Measurements from ENCODE around the gene CNOT10. TPM values are rescaled to one million over a fixed set of nuclear protein-coding genes. Genes with fewer than 3 reads are reported as not detected.

Gene CNOT10
- total RNA-seq, 2 donors from 2014 or later = 23.8 to 34.1 TPM

DNA sequence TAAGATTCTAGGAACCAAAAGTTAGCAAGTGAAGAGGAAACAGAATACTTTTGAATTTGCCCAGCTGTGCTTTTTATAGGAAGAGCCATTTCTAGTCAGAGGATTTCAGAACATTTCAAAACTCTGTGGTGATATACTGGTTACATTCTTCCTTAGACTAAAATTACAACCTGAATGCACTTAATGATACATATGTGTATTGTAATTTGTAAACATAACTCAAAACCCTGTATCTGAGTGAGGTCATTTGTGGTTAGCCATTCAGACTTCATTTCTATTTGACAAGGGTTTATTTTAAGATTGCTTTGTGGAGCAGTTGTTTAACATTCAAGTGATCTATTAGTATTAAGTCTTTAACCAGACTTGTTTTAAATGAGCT, 73.4 kb downstream of the CNOT10 start:
- intact Hi-C loops (cut with DNase I) = no loop called here
- H3K36me3 ChIP-seq = no peaks in the 10 kb centered on the region
- H3K27me3 ChIP-seq = no peaks in the 10 kb centered on the region
- no peaks in the 10 kb centered on the region for H3K9me3 ChIP-seq
- H3K4me3 ChIP-seq = no peak overlapping the region
- no peaks in the 10 kb centered on the region for H3K4me1 ChIP-seq
- H3K27ac ChIP-seq = no peak overlapping the region
- no peak overlapping the region for H3K9ac ChIP-seq (ENCODE audit: low read depth in 2 of 2, low read length in 2 of 2)
- DNase-seq = no peak
- TF ChIP-seq, protein P1, sequence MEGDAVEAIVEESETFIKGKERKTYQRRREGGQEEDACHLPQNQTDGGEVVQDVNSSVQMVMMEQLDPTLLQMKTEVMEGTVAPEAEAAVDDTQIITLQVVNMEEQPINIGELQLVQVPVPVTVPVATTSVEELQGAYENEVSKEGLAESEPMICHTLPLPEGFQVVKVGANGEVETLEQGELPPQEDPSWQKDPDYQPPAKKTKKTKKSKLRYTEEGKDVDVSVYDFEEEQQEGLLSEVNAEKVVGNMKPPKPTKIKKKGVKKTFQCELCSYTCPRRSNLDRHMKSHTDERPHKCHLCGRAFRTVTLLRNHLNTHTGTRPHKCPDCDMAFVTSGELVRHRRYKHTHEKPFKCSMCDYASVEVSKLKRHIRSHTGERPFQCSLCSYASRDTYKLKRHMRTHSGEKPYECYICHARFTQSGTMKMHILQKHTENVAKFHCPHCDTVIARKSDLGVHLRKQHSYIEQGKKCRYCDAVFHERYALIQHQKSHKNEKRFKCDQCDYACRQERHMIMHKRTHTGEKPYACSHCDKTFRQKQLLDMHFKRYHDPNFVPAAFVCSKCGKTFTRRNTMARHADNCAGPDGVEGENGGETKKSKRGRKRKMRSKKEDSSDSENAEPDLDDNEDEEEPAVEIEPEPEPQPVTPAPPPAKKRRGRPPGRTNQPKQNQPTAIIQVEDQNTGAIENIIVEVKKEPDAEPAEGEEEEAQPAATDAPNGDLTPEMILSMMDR (IDR thresholded peaks at IDR 0.05) = no peak

DNA sequence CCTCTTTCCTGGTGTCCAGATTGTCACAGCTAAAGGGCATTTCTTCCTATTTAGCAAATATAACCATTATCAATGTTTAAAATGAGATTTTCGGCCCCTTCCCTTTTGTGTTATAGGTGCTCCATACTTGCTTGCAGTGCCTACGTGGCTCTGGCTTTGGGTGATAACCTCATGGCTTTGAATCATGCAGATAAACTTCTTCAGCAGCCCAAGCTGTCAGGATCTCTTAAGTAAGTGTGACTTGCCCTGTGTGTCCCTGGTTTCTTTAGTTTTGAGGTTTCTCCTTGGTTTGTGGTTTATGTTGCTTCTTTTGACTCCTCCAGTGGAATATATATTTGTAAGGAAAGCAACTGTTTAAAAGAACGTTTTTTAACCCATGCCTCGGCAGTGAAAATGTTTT, 74.4 kb downstream of the CNOT10 start:
- H3K36me3 ChIP-seq = no peaks in the 10 kb centered on the region
- H3K27ac ChIP-seq = no peak overlapping the region
- intact Hi-C loops (cut with DNase I) = no loop called here

DNA sequence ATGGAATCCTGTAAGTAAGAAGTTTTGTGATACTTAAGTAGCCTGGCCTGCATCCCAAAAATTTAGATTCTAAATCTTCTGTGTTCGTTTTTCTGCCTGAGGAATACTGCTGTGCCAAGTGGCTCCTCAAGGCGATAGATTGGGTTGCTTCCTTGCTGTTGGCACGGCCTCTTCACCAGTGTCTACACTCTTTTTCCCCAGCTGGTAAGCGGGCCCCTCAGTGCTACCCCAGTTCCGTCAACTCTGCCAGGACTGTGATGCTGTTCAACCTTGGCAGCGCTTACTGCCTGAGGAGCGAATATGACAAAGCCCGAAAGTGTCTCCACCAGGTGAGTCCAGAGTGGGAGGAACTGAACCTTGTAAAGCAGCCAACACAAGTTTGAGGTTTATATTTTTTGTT, 79.5 kb downstream of the CNOT10 start:
- no peak for DNase-seq
- Histone ChIP-seq H3K36me3 (no peaks in the 10 kb centered on the region), H3K4me1 (no peaks in the 10 kb centered on the region), H3K4me3 (no peak overlapping the region), H3K27me3 (no peaks in the 10 kb centered on the region), H3K27ac (no peak overlapping the region), H3K9ac (ENCODE audit: low read depth in 2 of 2, low read length in 2 of 2) (no peak overlapping the region), H3K9me3 (no peaks in the 10 kb centered on the region)
- intact Hi-C loops (cut with DNase I) = no loop called here
- TF ChIP-seq, protein P1 (IDR thresholded peaks at IDR 0.05) = no peak

More for the DNA sequence above, 74.4 kb downstream of the CNOT10 start:
- no peaks in the 10 kb centered on the region for H3K27me3 ChIP-seq
- no peak for DNase-seq
- H3K4me3 ChIP-seq = no peak overlapping the region
- no peaks in the 10 kb centered on the region for H3K4me1 ChIP-seq
- no peaks in the 10 kb centered on the region for H3K9me3 ChIP-seq
- no peak overlapping the region for H3K9ac ChIP-seq (ENCODE audit: low read depth in 2 of 2, low read length in 2 of 2)
- TF ChIP-seq, protein P1 (IDR thresholded peaks at IDR 0.05) = no peak

DNA sequence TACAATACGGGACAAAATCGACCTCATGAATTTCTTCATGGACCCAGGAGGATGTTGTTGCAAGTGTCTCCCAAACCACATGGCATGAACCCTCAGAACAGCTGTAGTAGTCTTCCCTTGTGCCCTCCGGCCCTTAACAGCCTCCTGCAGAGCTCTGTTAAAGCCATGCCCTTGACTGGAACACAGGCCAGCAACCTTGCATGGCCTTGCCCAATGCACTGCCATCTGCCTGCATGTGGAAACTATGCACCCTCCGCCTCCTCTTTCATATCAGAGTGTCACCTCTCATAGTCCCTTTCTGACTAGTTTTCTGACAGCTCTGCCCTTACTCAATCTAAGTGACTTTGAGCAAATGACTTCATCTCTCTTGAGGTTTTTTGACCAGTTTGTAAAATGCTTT, 93.4 kb downstream of the CNOT10 start:
- no peak for DNase-seq
- H3K36me3 ChIP-seq = no peaks in the 10 kb centered on the region
- H3K4me3 ChIP-seq = no peak overlapping the region

DNA sequence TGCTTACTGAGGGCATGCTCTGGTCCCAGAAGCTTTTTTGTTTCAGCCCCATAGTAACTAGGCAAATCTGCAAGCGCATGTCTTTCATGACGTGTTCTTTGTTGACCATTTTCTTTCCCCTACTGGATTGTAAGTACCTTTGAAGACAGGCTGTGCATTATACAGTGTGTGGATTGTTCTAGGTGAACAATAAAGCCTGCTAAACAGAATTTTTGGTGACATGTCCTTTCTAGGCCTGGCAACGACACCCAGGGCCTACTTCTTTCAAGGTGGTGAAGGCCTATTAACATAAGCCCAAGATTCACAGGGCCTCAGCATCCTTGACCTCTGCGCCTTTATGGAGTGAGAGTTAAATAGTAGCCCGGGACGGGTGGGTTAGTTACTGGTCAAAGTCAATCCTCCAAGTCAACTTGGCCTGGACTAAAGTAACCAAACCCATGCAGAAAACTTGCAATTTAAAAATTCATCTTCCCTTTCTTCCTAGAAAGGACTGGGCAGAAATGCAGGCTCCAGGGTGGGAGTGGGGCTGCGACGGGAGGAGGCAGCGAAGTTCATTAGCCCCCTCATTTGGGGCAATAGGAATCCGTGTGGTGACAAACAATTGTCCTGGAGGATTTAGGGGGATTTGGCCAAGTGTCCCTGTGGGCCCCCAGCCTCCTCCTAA, 95.2 kb downstream of the CNOT10 start:
- intact Hi-C loops (cut with DNase I) = loop anchor here (5.0 kb wide), 1 partner anchor 43 kb away; no protein-coding TSS in a partner anchor
- no peak for DNase-seq
- no peaks in the 10 kb centered on the region for H3K9me3 ChIP-seq
- H3K9ac ChIP-seq (ENCODE audit: low read depth in 2 of 2, low read length in 2 of 2) = no peak overlapping the region
- no peaks in the 10 kb centered on the region for H3K4me1 ChIP-seq
- H3K27ac ChIP-seq = no peak overlapping the region
- no peaks in the 10 kb centered on the region for H3K36me3 ChIP-seq
- H3K4me3 ChIP-seq = peak overlapping the region; percentile 51
- TF ChIP-seq, protein P1 (IDR thresholded peaks at IDR 0.05) = no peak
- no peaks in the 10 kb centered on the region for H3K27me3 ChIP-seq

More for the DNA sequence above, 93.4 kb downstream of the CNOT10 start:
- Histone ChIP-seq H3K4me1 (no peaks in the 10 kb centered on the region), H3K9ac (ENCODE audit: low read depth in 2 of 2, low read length in 2 of 2) (no peak overlapping the region), H3K27me3 (no peaks in the 10 kb centered on the region), H3K9me3 (no peaks in the 10 kb centered on the region), H3K27ac (no peak overlapping the region)
- intact Hi-C loops (cut with DNase I) = no loop called here
- TF ChIP-seq, protein P1 (IDR thresholded peaks at IDR 0.05) = no peak
